Activated B cell treated with CpG ODN at 0.5 μM for 24 hours (primary cell): ENCODE results near the gene EVX2. TPM values are rescaled to one million over a fixed set of nuclear protein-coding genes. Genes with fewer than 3 reads are reported as not detected.

Experiments used
- ATAC-seq: fragments of 200-7000 bp; cut with Tn5 transposase; one replicate; pipeline ENCODE4 v1.10.0; 2021; ENCODE audit warnings: low read depth, mild to moderate bottlenecking, moderate library complexity
- CTCF ChIA-PET: fragments of 350-600 bp; sonication (Branson Sonifier 250); formaldehyde crosslinking; loops from one replicate; lab custom pipeline; 2021; ENCODE audit warnings: antibody characterized with exemption; lab: Charles Lee
- POLR2A ChIA-PET: fragments of 350-600 bp; sonication (Branson Sonifier 250); formaldehyde crosslinking; loops from one replicate; lab custom pipeline; 2021; ENCODE audit warnings: antibody characterized with exemption; lab: Charles Lee
- DNase-seq: peaks from one replicate; pipeline ENCODE4 v3.0.0; 2022
- H3K27ac Mint-ChIP-seq: one replicate; pipeline ENCODE4 v1.8.0; 2020; ENCODE audit warnings: mixed read lengths
- H3K27me3 Mint-ChIP-seq: one replicate; pipeline ENCODE4 v1.8.0; 2021; ENCODE audit warnings: mixed read lengths
- H3K36me3 Mint-ChIP-seq: one replicate; pipeline ENCODE4 v1.8.0; 2021; ENCODE audit warnings: low read depth, mixed read lengths
- H3K4me1 Mint-ChIP-seq: one replicate; pipeline ENCODE4 v1.8.0; 2021; ENCODE audit warnings: mixed read lengths
- H3K4me3 Mint-ChIP-seq: one replicate; pipeline ENCODE4 v1.8.0; 2020; ENCODE audit warnings: mild to moderate bottlenecking, mixed read lengths
- H3K9me3 Mint-ChIP-seq: one replicate; pipeline ENCODE4 v1.8.0; 2020; ENCODE audit warnings: mixed read lengths
- intact Hi-C: fragments of 100-400 bp; cut with micrococcal nuclease; formaldehyde crosslinking; loops from one replicate; pipeline ENCODE4 v1.15.1; 2024
- total RNA-seq: library from RNA; stranded (reverse); gene quantifications from 2 replicates; pipeline ENCODE4 v1.2.3, GENCODE V29; 2022
- TF ChIP-seq, protein P1 (sequence below): fragments of 200-600 bp; IDR thresholded peaks from one replicate; pipeline ENCODE4 v1.8.0; 2022; ENCODE audit warnings: antibody characterized with exemption, mild to moderate bottlenecking

The EVX2 gene
- total RNA-seq, 1 donor from 2014 or later = not detected

DNA sequence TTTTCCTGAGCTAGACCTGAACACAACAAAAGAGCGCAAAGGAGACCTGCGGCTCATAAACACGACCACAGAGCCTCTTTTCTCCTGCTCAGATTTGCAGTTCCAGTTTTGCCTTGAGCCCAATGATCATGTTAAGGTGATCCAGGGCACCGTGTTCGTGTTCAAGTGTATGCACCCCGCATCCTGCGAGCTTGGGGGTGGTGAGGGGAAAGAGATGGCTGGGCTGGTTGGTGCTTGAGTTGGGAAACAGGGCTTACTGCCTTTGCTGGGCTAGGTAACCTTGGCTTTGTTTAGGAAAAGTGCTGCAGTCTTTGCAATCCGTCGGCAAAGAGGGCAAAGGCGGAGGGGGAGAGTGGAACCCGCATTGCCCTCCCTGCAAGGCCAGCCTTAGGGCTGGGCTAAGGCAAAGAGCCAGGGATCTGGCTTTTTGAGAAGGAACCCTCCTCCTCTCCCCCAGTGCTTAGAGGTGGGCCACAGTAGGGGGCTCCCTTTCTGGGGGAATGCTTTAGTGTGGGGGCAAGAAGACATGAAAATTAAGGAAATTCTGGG, 34.1 kb upstream of the EVX2 start:
- TF ChIP-seq, protein P1, sequence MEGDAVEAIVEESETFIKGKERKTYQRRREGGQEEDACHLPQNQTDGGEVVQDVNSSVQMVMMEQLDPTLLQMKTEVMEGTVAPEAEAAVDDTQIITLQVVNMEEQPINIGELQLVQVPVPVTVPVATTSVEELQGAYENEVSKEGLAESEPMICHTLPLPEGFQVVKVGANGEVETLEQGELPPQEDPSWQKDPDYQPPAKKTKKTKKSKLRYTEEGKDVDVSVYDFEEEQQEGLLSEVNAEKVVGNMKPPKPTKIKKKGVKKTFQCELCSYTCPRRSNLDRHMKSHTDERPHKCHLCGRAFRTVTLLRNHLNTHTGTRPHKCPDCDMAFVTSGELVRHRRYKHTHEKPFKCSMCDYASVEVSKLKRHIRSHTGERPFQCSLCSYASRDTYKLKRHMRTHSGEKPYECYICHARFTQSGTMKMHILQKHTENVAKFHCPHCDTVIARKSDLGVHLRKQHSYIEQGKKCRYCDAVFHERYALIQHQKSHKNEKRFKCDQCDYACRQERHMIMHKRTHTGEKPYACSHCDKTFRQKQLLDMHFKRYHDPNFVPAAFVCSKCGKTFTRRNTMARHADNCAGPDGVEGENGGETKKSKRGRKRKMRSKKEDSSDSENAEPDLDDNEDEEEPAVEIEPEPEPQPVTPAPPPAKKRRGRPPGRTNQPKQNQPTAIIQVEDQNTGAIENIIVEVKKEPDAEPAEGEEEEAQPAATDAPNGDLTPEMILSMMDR = no peak
- Mint-ChIP-seq H3K27ac (no peak overlapping the region), H3K36me3 (no peaks in the 10 kb centered on the region), H3K4me1 (peaks cover 5% of the 10 kb centered on the region), H3K4me3 (no peak overlapping the region), H3K9me3 (no peaks in the 10 kb centered on the region), H3K27me3 (peaks cover 64% of the 10 kb centered on the region)
- ATAC-seq (no peak), DNase-seq (no peak)
- intact Hi-C loops = no loop called here
- ChIA-PET CTCF (interaction anchor here (0.6 kb wide), 1 partner anchor 9 kb away, joined by 3 read pairs; no protein-coding TSS in a partner anchor), POLR2A (interaction anchor here (0.6 kb wide), 1 partner anchor 1159 kb away, joined by 8 read pairs; no protein-coding TSS in a partner anchor)

- Mint-ChIP-seq H3K9me3 (no peaks in the 10 kb centered on the region), H3K4me1 (peaks cover 3% of the 10 kb centered on the region), H3K4me3 (no peak overlapping the region), H3K27ac (no peak overlapping the region), H3K36me3 (no peaks in the 10 kb centered on the region), H3K27me3 (peaks cover 68% of the 10 kb centered on the region)
- ChIA-PET CTCF (no interaction called here), POLR2A (interaction anchor here (0.6 kb wide), 1 partner anchor 1160 kb away, joined by 8 read pairs; no protein-coding TSS in a partner anchor)
- TF ChIP-seq, protein P1 = no peak
- DNase-seq (no peak), ATAC-seq (no peak)
- intact Hi-C loops = no loop called here
Observed at GRCh38 chr2:176117162-176117822, 33.5 kb upstream of the EVX2 start.

- TF ChIP-seq, protein P1 = no peak
- no peak for DNase-seq
- Mint-ChIP-seq H3K4me1 (peaks cover 4% of the 10 kb centered on the region), H3K4me3 (no peak within 1 kb of the TSS), H3K36me3 (no peaks in the 10 kb centered on the region), H3K27ac (no peak within 1 kb of the TSS), H3K27me3 (peaks cover 75% of the 10 kb centered on the region), H3K9me3 (no peaks in the 10 kb centered on the region)
- CTCF ChIA-PET = no interaction called here
- intact Hi-C loops = no loop called here
- POLR2A ChIA-PET = no interaction called here
- ATAC-seq = no peak
Observed at GRCh38 chr2:176115883-176116813, 32.4 kb upstream of the EVX2 start, which contains the start of gene HOXD10. Gene HOXD10 (plus strand): TSS chr2:176116778. CDS start chr2:176116834, 56 bp downstream.

DNA sequence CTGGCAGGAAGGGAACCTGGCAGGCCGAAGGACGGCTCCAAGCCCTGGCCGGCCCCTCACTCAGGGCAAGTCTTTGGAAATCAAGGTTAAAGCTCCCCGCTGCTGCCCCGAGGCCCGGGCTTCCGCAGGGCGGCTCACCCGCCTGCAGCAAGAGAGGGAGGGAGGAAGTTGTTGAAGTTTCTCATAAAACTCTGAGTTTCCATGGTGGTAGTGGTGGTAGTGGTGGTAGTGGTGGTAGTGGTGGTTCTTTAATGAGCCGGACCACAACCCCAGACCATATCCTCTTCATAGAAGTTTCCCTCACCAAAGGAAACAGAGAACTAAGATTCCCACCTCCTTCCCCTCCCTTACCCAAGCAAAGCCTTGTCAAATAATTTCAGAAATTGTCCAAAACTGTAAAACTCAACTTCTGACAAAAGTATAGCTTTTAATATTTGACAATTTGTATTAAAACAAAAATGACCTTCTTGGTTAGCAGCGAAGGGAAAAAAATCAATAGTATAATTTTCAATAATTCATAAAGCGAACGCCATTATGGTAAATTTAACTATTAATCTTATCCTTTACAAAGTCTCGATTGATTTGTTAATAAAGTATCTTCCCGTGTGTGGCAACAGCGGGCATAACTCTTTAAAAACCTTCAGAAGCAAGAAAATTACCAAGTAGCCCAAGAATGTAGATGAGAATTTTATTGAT, 31.3 kb upstream of the EVX2 start:
- H3K36me3 Mint-ChIP-seq = no peaks in the 10 kb centered on the region
- TF ChIP-seq, protein P1 = no peak
- ChIA-PET POLR2A (interaction anchor here (0.5 kb wide), 1 partner anchor 858 kb away, joined by 3 read pairs; no protein-coding TSS in a partner anchor), CTCF (no interaction called here)
- H3K9me3 Mint-ChIP-seq = no peaks in the 10 kb centered on the region
- H3K4me1 Mint-ChIP-seq = peaks cover 6% of the 10 kb centered on the region
- no peak overlapping the region for H3K4me3 Mint-ChIP-seq
- intact Hi-C loops = no loop called here
- no peak overlapping the region for H3K27ac Mint-ChIP-seq
- DNase-seq (no peak), ATAC-seq (no peak)
- peaks cover 74% of the 10 kb centered on the region for H3K27me3 Mint-ChIP-seq
